Measurements from ENCODE around the gene PLXNB1. TPM values are rescaled to one million over a fixed set of nuclear protein-coding genes. Genes with fewer than 3 reads are reported as not detected.

The PLXNB1 gene
- total and polyA plus RNA-seq, 4 donors, result 36.0 to 123 (median 86.1) TPM

- no peak for DNase-seq
- no peak for ATAC-seq (ENCODE audit: insufficient read depth, low FRiP score)
- H3K4me1 ChIP-seq (ENCODE audit: control insufficient read depth in 5 of 5, insufficient read depth in 5 of 5, low read length in 5 of 5), result peaks cover 0 to 8% (median 6%) of the 10 kb centered on the region in 5 donors
- no peaks in the 10 kb centered on the region for H3K27me3 ChIP-seq (ENCODE audit: control insufficient read depth in 3 of 3, insufficient read depth in 3 of 3, low read length in 2 of 3)
- TF ChIP-seq CTCF (IDR thresholded peaks at IDR 0.05; ENCODE audit: control extremely low read depth, extremely low read depth), result no peak
- H3K36me3 ChIP-seq (ENCODE audit: control insufficient read depth in 4 of 4, insufficient read depth in 4 of 4, low read length in 4 of 4), result peaks cover 0 to 12% (median 0%) of the 10 kb centered on the region in 4 donors
- WGBS, 2 donors, result 87 to 90% methylated on average over 9 of the region's 9 CpGs
- no peak overlapping the region for H3K4me3 ChIP-seq
- H3K9ac ChIP-seq (ENCODE audit: insufficient read depth in 1 of 2, low read length in 2 of 2), result no peak overlapping the region
- H3K9me3 ChIP-seq (ENCODE audit: control insufficient read depth in 4 of 4, insufficient read depth in 3 of 4, low read length in 3 of 4), result no peaks in the 10 kb centered on the region
- peak overlapping the region in 1 of 2 donors; percentile 9 for H3K27ac ChIP-seq (ENCODE audit: low read depth in 1 of 2, low read length in 1 of 2)
Measured at GRCh38 chr3:48477959-48478520, 48.2 kb upstream of the PLXNB1 start.

GRCh38 chr3:48476426-48477053 is 46.7 kb upstream of the PLXNB1 start:
- Histone ChIP-seq H3K9ac (ENCODE audit: insufficient read depth in 1 of 2, low read length in 2 of 2) (no peak overlapping the region), H3K27me3 (ENCODE audit: control insufficient read depth in 3 of 3, insufficient read depth in 3 of 3, low read length in 2 of 3) (no peaks in the 10 kb centered on the region), H3K4me1 (ENCODE audit: control insufficient read depth in 5 of 5, insufficient read depth in 5 of 5, low read length in 5 of 5) (peaks cover 0 to 8% (median 6%) of the 10 kb centered on the region in 5 donors), H3K27ac (ENCODE audit: low read depth in 1 of 2, low read length in 1 of 2) (no peak overlapping the region), H3K4me3 (no peak overlapping the region), H3K9me3 (ENCODE audit: control insufficient read depth in 4 of 4, insufficient read depth in 3 of 4, low read length in 3 of 4) (no peaks in the 10 kb centered on the region), H3K36me3 (ENCODE audit: control insufficient read depth in 4 of 4, insufficient read depth in 4 of 4, low read length in 4 of 4) (peaks cover 0 to 12% (median 0%) of the 10 kb centered on the region in 4 donors)
- TF ChIP-seq CTCF (IDR thresholded peaks at IDR 0.05; ENCODE audit: control extremely low read depth, extremely low read depth), result no peak
- ATAC-seq (ENCODE audit: insufficient read depth, low FRiP score) (no peak), DNase-seq (no peak)
- WGBS, 2 donors, result 87 to 93% methylated on average over 9 of the region's 9 CpGs

GRCh38 chr3:48475188-48475587 is 45.3 kb upstream of the PLXNB1 start:
- H3K27ac ChIP-seq (ENCODE audit: low read depth in 1 of 2, low read length in 1 of 2), result no peak overlapping the region
- no peak overlapping the region for H3K9ac ChIP-seq (ENCODE audit: insufficient read depth in 1 of 2, low read length in 2 of 2)
- no peak for TF ChIP-seq CTCF (IDR thresholded peaks at IDR 0.05; ENCODE audit: control extremely low read depth, extremely low read depth)

More at GRCh38 chr3:48475188-48475587, 45.3 kb upstream of the PLXNB1 start:
- Histone ChIP-seq H3K4me3 (no peak overlapping the region), H3K9me3 (ENCODE audit: control insufficient read depth in 4 of 4, insufficient read depth in 3 of 4, low read length in 3 of 4) (no peaks in the 10 kb centered on the region), H3K4me1 (ENCODE audit: control insufficient read depth in 5 of 5, insufficient read depth in 5 of 5, low read length in 5 of 5) (peaks cover 0 to 12% (median 6%) of the 10 kb centered on the region in 5 donors), H3K27me3 (ENCODE audit: control insufficient read depth in 3 of 3, insufficient read depth in 3 of 3, low read length in 2 of 3) (no peaks in the 10 kb centered on the region), H3K36me3 (ENCODE audit: control insufficient read depth in 4 of 4, insufficient read depth in 4 of 4, low read length in 4 of 4) (peaks cover 0 to 12% (median 0%) of the 10 kb centered on the region in 4 donors)
- 90 to 91% methylated on average over 11 of the region's 11 CpGs for WGBS, 2 donors
- DNase-seq (no peak), ATAC-seq (ENCODE audit: insufficient read depth, low FRiP score) (no peak)
